ENCODE measurements around the gene LPAR5.
"Not testable (repeated sequence)": the region's sequence is repeated elsewhere in the genome, so short reads cannot be mapped to it uniquely, and the experiment has no call there.

DNA sequence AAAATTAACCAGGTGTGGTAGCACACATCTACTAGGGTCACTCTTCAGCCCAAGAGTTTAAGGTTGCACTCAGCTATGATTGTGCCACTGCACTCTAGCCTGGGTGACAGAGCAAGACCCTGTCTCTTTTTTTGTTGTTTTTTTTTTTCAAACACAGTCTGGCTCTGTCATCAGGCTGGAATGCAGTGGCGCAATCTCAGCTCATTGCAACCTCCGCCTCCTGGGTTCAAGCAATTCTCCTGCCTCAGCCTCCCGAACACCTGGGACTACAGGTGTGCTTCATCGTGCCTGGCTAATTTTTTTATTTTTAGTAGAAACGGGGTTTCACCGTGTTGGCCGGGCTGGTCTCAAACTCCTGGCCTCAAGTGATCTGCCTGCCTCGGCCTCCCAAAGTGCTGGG, 49.2 kb downstream of the LPAR5 start:
- TF ChIP-seq, protein P1, sequence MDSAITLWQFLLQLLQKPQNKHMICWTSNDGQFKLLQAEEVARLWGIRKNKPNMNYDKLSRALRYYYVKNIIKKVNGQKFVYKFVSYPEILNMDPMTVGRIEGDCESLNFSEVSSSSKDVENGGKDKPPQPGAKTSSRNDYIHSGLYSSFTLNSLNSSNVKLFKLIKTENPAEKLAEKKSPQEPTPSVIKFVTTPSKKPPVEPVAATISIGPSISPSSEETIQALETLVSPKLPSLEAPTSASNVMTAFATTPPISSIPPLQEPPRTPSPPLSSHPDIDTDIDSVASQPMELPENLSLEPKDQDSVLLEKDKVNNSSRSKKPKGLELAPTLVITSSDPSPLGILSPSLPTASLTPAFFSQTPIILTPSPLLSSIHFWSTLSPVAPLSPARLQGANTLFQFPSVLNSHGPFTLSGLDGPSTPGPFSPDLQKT (IDR thresholded peaks at IDR 0.05; ENCODE audit: borderline replicate concordance, low read depth, low read length), result not testable (repeated sequence)
- TF ChIP-seq, protein P2, sequence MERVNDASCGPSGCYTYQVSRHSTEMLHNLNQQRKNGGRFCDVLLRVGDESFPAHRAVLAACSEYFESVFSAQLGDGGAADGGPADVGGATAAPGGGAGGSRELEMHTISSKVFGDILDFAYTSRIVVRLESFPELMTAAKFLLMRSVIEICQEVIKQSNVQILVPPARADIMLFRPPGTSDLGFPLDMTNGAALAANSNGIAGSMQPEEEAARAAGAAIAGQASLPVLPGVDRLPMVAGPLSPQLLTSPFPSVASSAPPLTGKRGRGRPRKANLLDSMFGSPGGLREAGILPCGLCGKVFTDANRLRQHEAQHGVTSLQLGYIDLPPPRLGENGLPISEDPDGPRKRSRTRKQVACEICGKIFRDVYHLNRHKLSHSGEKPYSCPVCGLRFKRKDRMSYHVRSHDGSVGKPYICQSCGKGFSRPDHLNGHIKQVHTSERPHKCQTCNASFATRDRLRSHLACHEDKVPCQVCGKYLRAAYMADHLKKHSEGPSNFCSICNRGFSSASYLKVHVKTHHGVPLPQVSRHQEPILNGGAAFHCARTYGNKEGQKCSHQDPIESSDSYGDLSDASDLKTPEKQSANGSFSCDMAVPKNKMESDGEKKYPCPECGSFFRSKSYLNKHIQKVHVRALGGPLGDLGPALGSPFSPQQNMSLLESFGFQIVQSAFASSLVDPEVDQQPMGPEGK (tag by site-specific recombination; IDR thresholded peaks at IDR 0.05), result not testable (repeated sequence)
- TF ChIP-seq ZNF335 (tag by site-specific recombination; conservative IDR thresholded peaks at IDR 0.05); GLIS2 (tag by site-specific recombination; IDR thresholded peaks at IDR 0.05); YY1 (tag by site-specific recombination; IDR thresholded peaks at IDR 0.05); ZNF274 (IDR thresholded peaks at IDR 0.05; ENCODE audit: low read length); ZNF274 (tag by site-specific recombination; IDR thresholded peaks at IDR 0.05; ENCODE audit: borderline replicate concordance): not testable (repeated sequence)
- TF ChIP-seq, protein P3, sequence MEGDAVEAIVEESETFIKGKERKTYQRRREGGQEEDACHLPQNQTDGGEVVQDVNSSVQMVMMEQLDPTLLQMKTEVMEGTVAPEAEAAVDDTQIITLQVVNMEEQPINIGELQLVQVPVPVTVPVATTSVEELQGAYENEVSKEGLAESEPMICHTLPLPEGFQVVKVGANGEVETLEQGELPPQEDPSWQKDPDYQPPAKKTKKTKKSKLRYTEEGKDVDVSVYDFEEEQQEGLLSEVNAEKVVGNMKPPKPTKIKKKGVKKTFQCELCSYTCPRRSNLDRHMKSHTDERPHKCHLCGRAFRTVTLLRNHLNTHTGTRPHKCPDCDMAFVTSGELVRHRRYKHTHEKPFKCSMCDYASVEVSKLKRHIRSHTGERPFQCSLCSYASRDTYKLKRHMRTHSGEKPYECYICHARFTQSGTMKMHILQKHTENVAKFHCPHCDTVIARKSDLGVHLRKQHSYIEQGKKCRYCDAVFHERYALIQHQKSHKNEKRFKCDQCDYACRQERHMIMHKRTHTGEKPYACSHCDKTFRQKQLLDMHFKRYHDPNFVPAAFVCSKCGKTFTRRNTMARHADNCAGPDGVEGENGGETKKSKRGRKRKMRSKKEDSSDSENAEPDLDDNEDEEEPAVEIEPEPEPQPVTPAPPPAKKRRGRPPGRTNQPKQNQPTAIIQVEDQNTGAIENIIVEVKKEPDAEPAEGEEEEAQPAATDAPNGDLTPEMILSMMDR (tag by site-specific recombination; IDR thresholded peaks at IDR 0.05), result not testable (repeated sequence)
